Stimulated activated CD8-positive, alpha-beta memory T cell treated with anti-CD3 and anti-CD28 coated beads, Interleukin-4, amount 100 ng/mL, for 4 hours (primary cell): ENCODE data around the gene LARP1.
"Not testable (repeated sequence)": the region's sequence is repeated elsewhere in the genome, so short reads cannot be mapped to it uniquely, and the experiment has no call there.

Experiments
- DNase-seq, 2 donors: peaks; one replicate each; pipeline ENCODE4 v3.0.0-alpha.2; 2020; ENCODE audit warnings: low read depth in 2 of 2, low spot score in 1 of 2

The LARP1 gene

DNA sequence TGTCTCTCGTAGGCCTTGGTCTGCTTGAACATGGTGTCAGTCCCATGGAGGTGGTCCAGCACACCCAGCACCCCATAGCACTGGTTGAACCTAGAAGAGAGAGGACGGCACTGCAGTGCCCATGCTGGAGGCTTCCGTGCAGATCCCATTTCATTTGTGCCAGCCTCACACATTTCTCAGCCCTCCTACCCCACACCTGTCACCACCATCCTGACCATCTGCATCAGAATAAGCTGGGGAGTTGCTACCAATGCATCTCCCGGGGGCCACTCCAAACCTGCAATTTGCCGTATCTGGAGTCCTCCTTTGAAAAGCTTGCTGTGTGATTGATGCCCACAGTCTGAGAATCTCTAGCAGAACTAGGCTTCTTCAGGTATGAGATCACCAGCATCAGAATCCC lies 65.2 kb downstream of the LARP1 start:
- DNase-seq, result no peak

DNA sequence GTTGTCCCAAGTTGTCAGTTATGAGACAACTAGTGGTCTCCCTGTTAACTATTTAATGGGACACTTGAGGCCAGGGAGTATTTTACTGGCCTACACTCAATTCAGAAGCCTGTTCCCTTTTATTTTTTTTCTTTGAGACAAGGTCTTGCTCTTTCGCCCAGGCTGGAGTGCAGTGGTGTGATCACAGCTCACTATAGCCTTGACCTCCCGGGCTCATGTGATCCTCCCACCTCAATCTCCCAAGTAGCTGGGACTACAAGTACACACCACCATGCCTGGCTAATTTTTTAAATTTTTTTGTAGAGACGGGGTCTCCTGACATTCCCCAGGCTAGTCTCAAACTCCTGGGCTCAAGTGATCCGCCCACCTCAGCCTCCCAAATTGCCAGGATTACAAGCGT lies 67.7 kb downstream of the LARP1 start:
- not testable (repeated sequence) for DNase-seq

DNA sequence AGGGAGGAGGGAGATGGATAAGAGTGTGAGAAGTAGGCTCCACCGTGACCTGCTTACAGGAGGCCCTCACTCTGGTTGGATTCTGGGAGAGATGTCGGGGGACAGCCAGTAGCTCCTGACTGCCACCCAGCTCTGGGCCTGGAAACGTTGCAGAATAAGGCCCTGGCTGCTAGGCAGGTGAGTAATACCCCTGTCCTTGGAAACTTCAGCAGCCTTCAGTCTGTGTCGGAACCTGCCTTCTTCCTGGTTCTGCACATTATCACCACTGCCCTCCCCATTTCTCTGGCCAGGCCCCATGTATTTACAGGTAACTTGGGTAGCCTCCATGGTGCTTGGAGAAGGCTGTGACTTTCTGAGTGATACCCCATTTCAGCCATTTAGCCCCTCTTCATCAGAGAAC lies 68.4 kb downstream of the LARP1 start:
- no peak for DNase-seq

DNA sequence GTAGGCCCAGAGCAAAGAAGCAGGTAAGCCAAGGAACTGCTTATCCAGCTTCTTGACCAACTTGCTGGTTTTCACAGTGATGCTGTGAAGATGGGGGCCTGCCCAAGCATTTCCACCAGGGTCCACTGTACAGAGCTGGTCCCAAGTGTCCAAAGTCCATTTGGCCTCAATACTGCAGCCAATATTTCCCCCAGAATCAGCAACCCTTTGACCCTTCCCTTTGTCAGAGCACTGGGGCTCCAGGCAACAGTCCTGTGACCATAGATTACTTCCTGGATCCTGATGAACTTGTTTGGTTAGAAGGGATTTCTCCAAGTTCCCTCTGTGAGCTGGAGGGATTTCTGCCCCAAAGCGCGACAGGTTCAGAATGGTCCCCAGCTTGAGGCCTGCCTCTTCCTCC lies 68.9 kb downstream of the LARP1 start:
- DNase-seq, result no peak

DNA sequence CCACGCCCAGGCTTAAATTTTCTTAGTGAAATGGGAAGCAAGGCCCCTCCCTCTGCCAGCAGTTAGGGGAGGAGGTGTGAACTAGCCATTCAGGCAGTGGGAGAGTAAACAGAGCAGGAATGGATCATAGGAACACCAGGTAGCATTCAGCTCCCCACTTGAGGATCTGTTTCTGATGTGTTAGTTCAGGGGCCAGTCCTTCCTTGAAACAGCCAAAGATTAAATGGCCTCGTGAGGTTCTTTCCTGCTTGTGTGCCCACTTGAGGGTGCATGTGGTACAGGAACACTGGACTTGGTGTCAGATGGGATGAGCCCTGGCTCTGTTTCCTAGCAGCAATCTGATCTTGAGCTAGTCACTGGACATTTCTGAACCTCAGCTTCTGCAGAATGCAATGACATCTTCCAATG lies 74.0 kb downstream of the LARP1 start:
- DNase-seq, result no peak

DNA sequence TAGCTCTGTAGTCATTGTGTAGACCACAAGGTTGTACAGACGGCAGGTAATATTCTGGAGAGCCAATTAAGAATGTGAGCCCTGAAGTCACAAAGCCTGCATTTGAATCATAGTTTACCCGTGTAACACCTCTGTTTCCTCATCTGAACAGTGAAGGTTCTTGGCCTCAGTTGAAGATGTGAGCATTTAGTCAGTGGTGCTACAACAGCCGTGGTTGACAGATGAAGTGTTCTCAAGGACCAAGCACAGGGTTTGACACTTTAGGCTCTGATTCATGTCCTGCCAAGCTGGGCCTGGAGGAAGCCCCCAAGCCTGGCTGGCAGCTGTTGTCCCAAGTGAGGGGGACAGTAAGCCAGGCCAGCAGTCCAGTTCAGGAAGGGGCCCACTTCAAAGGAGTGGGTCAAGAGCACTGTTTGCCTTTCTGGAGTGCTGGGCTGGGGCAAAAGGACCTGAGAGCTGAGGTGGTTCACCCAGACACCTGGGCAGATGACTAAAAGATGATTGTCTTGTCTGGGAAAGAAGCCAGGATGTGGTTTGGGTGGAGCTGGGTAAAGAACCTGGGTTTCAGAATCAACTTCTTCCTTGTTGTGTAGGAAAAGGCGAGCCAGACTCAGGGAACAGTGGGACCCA lies 74.5 kb downstream of the LARP1 start:
- no peak for DNase-seq

DNA sequence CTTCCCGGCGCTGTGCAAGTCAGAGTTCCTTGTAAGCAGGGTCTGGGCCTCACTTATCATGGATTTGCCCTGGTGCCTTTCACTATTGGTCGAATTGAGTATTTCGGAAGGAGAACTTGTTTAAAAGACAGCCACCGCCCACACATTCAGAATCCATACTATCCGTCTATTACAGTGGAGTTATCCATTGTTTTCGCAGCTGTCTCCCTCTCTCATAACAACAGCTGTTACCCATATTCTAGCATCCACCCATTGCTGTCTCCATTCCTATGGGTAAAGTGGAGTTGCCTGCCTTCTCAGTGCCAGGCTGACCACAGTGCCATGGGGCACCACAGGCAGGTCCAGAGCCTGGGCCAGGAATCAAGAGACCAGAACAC lies 75.0 kb downstream of the LARP1 start:
- DNase-seq, result no peak

DNA sequence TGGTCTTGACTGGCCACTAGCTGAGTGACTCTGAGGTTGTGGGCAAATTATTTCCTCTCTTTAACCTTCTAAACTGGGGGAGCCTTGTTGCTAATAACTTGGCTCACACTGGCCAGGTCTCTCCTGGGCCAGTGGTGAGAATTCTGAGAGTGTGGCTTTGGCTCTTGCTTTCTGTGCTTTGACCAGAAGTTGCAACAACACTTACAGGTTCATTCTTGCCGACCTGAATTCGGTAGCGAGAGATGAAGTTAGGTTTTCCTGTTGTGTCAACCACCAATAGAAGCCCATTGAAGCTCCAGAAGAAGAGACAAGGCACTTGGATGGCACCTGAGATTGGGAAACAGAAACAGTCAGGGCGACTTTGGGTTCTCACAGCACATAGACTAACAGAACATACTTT lies 75.4 kb downstream of the LARP1 start:
- DNase-seq, result no peak

DNA sequence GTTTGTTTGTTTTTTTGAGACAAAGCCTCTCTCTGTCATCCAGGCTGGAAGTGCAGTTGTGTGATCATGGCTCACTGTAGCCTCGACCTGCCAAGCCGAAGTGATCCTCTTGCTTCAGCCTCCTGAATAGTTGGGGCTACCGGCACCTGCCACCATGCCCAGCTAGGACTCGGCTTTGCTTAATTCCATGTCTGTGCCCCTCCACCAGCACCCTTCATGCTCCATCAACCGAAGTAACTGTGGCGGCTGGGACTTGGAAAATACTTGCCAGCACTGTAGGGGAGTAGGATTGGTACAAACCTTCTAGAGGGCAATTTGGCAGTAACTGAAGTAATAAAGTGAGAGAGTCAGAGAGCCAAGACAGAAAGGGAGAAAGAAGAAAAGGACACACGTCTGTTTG lies 76.3 kb downstream of the LARP1 start:
- DNase-seq, result no peak

DNA sequence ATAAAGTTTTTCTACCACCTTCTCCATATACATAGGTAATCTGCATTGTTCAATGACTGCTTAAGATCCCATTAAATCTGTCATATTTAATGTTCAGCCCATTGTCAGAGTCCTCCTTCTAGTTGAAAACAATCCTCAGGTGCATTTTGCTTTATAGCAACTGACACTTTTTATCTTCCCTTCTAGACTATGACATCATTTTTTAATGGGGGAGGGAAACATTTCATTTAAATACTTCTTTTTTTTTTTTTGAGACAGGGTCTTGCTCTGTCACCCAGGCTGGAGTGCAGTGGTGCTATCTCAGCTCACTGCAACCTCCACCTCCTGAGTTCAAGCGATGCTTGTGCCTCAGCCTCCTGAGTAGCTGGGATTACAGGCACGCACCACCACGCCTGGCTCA lies 77.6 kb downstream of the LARP1 start:
- not testable (repeated sequence) for DNase-seq

DNA sequence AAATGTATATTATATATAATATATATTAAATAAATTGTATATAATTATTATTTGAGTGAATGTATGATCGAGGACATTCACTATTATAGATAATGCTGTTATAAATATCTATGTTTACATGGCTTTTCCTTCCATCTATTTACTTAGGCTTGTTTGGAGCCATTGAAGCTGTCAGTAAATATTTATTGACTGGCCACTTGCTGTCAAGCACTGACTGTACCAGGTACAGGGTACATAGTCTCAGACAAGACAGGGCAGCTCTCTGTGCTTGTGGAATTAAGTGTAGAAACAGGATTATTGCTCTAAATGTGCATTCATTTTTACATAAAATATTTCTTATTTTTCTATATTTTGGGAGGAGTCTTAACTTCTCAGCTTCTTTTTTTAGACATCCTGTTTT lies 78.9 kb downstream of the LARP1 start:
- no peak for DNase-seq

DNA sequence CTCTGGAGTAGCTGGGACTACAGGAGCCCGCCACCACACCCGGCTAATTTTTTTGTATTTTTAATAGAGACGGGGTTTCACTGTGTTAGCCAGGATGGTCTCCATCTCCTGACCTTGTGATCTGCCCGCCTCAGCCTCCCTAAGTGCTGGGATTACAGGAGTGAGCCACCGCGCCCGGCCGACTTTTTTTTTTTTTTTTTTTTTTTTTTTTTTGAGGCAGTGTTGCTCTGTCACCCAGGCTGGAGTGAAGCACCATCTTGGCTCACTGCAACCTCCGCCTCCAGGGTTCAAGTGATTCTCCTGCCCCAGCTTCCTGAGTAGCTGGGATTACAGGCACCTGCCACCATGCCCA lies 80.5 kb downstream of the LARP1 start:
- DNase-seq, result not testable (repeated sequence)

DNA sequence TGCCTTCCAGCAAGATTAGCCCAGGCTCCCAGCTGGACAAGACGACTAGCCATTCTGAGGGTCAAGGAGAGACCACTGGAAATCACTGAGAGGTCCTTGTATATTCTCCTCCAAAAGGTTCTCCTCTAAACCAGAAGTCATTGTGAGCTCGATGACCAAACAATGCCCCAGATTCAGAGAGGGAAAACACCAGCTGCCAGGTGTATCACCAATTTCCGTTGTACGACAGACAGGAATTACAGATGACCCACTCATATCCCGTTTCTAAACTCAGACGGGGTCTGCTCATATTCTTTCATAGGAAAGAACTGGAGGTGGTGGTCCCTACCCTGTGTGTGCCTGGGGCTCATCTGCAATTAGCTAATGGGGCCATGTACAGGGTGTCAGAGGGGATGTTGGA lies 81.0 kb downstream of the LARP1 start:
- no peak for DNase-seq

DNA sequence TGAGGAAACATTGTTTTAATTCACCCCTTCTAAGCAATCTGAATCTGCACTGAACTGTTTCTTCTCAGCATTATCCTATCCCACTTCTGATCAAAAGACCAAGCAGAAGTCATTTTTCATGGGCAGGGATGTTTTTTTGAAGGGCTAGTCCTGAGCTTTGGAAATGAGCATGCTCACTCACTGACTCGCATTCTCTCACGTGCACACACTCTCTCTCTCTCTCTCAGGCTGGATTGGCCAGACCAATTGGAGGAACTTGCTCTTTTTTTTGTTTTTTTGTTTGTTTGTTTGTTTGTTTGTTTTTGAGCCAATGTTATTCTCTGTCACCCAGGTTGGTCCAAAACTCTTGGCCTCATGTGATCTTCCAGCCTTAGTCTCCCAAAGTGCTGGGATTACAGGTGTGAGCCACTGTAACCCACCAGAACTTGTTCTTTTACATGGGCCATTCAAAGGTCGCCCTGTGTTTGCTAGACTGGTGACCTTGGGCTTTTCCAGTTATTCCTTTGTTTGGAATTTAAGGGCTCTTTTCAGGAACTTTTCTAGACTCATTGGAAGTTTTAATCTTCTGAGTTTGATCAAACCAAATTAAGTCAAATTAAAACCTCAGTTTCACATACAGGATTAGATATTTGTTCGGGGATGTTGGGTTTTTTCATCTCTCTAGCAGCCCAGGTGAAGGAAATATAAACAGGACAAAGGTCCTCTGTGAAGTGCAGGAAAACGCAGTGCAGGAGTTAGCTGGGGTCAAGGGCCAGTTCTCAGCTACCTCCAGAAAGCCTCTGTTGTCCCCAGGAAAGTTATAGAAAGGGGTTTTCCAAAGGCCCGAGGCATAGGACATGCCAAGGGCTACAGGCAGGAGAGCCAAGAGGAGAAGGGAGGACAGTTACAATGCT lies 82.1 kb downstream of the LARP1 start:
- DNase-seq, result no peak

DNA sequence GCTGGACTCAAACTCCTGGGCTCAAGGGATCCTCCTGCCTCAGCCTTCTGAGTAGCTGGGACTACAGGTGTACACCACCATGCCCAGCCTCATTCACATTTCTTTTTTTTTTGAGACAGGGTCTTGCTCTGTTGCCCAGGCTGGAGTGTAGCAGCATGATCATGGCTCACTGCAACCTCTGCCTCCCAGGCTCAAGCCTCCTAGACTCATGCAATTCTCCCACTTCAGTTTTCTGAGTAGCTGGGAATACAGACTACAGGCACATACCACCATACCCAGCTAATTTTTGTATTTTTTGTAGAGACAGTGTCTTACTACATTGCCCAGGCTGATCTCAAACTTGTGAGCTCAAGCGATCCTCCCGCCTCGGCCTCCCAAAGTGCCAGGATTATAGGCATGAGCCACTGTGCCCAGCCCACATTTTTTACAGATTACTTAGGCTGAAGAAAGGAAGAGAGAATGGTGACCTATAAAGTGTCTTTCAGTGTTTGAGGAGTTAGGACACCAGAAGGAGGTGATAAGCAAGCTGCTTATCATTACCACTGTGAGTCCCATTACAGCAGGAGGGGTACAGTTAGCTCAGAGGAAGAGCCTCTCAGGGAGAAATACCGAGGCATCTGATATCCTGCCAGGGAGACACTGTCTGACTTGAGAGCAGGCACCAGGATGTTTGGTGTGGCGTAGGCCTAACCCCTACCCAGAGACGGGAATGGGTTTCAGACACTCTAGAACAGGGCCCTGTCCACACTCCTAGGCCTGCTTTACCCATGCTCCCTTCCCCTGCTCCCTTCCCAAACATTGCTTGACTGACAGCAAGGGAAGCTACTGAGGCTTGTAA lies 85.5 kb downstream of the LARP1 start:
- no peak for DNase-seq

DNA sequence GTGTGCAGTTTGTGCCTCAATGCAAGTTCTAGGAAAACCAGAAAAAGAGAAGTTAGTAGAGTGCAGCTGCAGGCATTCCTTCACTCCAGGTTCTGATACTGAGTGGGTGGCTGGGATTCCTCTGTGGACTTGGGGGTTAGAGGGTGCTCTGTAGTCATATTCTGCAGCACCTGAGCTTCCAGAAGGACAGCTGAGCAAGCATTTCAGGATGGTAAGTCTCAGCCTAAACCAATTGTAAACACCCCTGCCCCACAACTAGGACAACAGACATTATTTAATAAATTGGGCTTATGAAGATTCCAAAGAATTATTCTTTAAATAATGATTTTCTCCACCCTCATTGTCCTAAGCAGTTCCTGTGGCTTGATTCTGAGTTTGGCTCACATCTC lies 86.1 kb downstream of the LARP1 start:
- no peak for DNase-seq

DNA sequence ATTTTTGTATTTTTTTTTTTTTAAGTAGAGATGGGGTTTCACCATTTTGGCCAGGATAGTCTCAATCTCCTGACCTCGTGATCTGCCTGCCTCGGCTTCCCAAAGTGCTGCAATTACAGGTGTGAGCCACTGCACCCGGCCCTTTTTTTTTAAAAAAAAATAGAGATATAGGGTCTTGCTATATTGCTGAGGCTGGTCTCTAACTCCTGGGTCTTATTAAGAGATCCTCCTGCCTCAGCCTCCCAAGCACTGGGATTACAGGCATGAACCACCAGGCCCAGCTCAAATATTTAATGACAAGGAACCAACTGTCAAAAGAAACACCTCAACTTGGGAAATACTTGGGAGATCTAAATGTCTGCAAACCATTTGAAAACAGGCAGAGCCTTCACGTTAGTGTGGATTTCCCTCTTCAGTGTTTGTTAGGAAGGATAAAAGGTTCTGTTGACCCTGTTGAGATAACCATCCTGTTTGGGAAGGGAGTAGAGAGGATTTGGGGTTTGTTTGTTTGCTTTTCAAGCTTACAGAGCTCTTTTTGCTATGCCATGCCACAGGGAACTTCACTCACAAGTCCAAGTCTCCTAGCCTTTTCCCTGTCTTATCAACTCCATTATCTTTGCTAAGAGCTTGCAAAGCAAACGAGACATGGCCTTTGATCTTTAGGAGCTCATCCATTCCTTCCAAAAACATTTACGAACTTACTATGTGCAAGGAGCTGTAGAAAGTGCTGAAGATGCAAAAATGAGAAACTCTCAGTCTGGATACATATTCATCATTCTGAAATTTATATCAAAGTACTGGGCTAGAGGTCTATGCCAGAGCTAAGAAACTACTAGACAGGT lies 87.7 kb downstream of the LARP1 start:
- DNase-seq, result no peak

DNA sequence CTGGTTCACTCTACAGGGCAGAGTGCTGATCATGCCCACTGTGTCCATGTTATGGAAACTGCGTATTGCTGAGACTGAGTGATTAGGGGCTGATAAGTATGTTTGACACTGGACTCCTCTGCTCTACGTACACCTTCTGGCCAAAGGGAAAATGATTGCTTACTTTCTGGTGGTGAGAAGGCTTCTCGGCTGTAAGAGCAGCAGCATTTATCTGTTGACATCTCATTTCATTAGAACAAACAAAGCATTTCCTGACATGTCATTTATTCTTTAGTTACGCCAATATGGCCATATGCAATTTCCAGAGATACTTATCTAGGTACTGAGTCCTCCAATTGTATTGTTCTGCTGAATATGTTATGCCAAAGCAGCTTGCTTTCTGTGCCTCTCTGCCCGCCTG lies 89.6 kb downstream of the LARP1 start:
- DNase-seq, result no peak

DNA sequence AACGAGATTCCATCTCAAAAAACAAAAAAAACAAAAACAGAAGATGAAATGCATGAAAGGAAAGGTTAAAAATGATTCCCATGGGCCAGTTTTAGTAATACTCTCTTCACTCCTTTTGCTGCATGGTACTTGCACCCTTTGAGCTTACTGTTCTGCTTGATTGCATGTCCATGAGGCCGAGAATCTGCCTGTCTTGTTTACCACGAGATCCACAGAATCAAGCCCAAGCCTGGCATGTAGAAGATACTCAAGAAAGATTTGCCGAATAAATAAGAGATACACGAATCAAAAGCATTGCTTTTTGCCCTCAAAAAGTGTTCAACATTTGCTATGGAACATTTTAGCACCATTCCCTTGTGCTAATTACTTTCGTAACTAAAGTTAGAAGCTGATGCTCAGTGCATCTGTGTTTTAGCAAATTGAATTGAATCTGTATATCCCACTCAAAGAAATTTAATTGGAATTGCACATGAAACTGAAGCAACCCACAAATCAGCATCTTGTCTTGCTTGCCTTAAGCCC lies 94.1 kb downstream of the LARP1 start:
- DNase-seq, result no peak

DNA sequence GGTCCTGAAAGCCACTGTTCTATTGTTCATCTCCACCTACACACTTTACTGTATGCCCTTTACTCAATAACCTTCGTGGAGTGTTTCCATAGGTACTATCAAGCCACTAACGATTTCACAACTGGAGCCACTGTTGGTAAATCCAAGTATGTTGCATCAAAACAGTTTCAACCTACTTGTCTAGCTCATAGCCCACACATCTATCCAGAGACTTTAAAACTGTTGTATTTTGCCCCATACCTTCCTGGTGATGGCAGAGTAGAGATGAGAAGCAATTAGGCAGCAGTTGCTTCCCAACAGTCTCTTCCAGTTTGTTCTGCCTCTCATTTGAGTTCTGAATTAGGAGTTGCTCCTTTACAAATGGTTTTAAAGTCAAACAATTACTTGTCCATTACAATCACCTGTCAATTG lies 94.6 kb downstream of the LARP1 start:
- DNase-seq, result no peak
